Urinary bladder (tissue), 4 donors: ENCODE data around the gene THRB. TPM values are rescaled to one million over a fixed set of nuclear protein-coding genes. Genes with fewer than 3 reads are reported as not detected.

Source experiments
- DNase-seq: peaks from one replicate; pipeline ENCODE4 v3.0.0-alpha.2; 2015; ENCODE audit errors: extremely low spot score
- H3K27ac ChIP-seq: one replicate; pipeline ENCODE4 v1.5.1; 2013; ENCODE audit warnings: low read depth, mild to moderate bottlenecking, moderate library complexity
- H3K36me3 ChIP-seq: one replicate; pipeline ENCODE4 v1.6.1; 2013; ENCODE audit warnings: mild to moderate bottlenecking, moderate library complexity; ENCODE audit not compliant: insufficient read depth
- H3K4me1 ChIP-seq: one replicate; pipeline ENCODE4 v1.6.1; 2013; ENCODE audit warnings: mild to moderate bottlenecking, moderate library complexity; ENCODE audit not compliant: insufficient read depth
- H3K4me3 ChIP-seq: one replicate; pipeline ENCODE4 v1.5.1; 2013; ENCODE audit warnings: low read depth, low read length
- WGBS: extraction: QIAGEN DNeasy Blood & Tissue Kit; methylation state at CpG from one replicate; pipeline ENCODE4 v1.1.7; 2013; 5-methylcytosine and 5-hydroxymethylcytosine counted together
- polyA plus RNA-seq: library from polyadenylated mRNA; stranded (reverse); fragments of 200-250 nt; gene quantifications from one replicate; pipeline ENCODE4 v1.2.3, GENCODE V29; 2013
- total RNA-seq: library from RNA; depleted of rRNA; stranded (reverse); fragments of >200 nt; gene quantifications from one replicate; pipeline ENCODE4 v1.2.3, GENCODE V29; 2014
- donor health status: healthy with polysubstance abuse.
- donor health status: healthy.

THRB gene
- total and polyA plus RNA-seq, 2 donors = 8.3 to 14.8 TPM

DNA sequence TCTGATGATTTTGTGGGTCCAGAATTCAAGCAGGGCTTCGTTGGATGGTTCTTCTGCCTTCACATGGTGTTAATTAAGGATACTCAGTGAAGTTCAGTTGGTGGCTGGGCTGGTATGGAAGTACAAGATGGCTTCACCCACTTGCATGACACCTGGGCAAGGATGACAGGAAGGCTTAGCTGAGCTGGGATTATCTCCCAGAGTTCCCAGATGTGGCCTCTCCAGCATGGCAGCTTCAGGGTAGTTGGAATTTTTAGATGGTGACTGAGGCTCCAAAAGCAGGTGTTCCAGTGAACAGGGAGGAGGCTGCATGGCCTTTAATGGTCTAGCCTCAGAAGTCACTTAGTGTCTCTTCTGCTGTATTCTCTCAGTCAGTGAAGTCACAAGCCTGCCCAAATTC is 135.5 kb downstream of the THRB start:
- WGBS = 93% methylated on average over 1 of the region's 1 CpG
- H3K4me1 ChIP-seq = no peaks in the 10 kb centered on the region
- H3K4me3 ChIP-seq = no peak overlapping the region
- no peaks in the 10 kb centered on the region for H3K36me3 ChIP-seq
- no peak overlapping the region for H3K27ac ChIP-seq
- DNase-seq = no peak

DNA sequence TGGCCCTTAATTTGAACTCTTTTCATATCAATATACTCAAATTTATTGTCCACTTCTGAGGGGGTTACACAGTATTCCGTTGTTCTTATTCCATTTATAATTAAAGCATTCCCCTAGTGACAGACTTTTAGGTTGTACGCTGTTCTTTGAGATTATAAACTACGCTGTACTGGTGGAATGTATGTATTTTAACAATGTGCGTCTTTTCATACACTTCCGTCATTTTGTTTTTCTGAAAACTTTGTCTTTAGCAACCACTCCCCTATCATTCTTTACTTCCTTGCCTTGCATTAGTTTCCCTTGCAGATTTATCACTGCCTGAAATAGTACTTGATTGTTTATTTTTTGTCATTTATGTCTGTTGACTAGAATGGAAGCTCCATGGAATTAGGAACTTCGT is 137.0 kb downstream of the THRB start:
- 87% methylated on average over 6 of the region's 6 CpGs for WGBS

DNA sequence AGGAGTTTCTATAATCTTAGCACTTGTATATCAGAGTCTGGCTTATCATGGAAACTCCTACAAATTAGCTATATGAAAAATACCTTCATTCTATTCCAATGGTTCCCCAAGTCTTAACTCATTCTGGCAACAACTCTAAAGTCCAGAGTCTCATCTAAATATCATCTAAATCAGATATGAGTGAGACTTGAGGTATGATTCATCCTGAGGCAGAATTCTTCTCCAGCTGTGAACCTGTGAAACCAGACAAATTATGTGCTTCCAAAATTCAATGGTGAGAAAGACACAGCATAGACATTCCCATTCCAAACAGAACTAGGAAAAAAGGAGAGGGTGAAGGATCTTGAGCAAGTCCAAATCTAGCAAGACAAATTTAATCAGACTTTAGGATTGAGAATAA is 138.8 kb downstream of the THRB start:
- Histone ChIP-seq H3K36me3 (no peaks in the 10 kb centered on the region), H3K27ac (no peak overlapping the region), H3K4me1 (peaks cover 4% of the 10 kb centered on the region), H3K4me3 (no peak overlapping the region)
- DNase-seq = no peak

More for the DNA sequence above, 137.0 kb downstream of the THRB start:
- Histone ChIP-seq H3K4me3 (no peak overlapping the region), H3K4me1 (no peaks in the 10 kb centered on the region), H3K36me3 (no peaks in the 10 kb centered on the region), H3K27ac (no peak overlapping the region)
- no peak for DNase-seq

DNA sequence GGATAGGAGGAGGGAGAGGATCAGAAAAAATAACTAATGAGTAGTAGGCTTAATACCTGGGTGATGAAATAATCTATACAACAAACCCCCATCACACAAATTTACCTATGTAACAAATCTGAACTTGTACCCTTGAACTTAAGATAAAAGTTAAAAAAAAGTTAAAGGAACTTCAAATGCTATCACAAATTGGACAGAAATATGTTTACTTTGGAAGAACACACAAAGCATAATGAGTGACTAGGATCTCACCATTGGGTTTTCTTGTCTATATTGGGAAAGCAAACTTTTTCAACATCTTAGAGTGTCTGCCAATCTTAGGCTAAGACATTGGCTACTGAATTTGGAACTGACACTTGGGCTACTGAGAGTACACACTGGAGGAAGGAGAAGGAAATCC is 140.4 kb downstream of the THRB start:
- peaks cover 4% of the 10 kb centered on the region for H3K4me1 ChIP-seq
- no peak for DNase-seq
- no peak overlapping the region for H3K4me3 ChIP-seq
- H3K36me3 ChIP-seq = no peaks in the 10 kb centered on the region
- H3K27ac ChIP-seq = no peak overlapping the region

DNA sequence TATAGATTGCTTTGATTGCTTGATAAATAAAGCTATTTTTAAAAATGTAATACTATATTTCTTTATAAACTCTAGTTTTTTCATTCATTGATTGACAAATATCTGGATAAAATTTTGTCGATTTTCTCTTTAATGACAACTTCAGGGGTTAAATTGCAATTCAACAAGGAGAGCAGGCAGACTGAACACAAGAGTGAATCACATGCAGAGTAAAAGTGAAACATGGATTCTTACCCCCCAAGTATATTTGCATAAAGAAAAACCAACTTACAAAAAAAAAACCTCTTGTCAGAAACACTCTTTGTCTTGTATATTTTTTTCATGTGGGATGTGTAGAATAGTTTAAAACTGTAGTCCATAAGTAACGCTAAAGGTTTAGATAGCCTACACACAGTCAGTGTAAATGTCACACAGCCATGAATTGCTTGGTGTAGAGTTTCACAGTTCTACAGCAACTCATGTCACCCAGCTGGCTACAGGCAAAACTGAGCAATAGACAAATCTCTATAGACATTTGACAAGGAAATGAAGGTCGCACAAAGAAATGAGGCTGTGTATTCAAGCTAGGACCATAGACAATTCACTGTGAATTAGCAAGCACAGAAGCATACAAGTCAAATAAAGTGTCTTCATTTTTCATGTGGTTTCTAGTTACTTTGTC is 141.6 kb downstream of the THRB start:
- Histone ChIP-seq H3K4me3 (no peak overlapping the region), H3K36me3 (no peaks in the 10 kb centered on the region), H3K27ac (no peak overlapping the region), H3K4me1 (peaks cover 4% of the 10 kb centered on the region)
- WGBS = 84% methylated on average over 3 of the region's 3 CpGs
- no peak for DNase-seq

DNA sequence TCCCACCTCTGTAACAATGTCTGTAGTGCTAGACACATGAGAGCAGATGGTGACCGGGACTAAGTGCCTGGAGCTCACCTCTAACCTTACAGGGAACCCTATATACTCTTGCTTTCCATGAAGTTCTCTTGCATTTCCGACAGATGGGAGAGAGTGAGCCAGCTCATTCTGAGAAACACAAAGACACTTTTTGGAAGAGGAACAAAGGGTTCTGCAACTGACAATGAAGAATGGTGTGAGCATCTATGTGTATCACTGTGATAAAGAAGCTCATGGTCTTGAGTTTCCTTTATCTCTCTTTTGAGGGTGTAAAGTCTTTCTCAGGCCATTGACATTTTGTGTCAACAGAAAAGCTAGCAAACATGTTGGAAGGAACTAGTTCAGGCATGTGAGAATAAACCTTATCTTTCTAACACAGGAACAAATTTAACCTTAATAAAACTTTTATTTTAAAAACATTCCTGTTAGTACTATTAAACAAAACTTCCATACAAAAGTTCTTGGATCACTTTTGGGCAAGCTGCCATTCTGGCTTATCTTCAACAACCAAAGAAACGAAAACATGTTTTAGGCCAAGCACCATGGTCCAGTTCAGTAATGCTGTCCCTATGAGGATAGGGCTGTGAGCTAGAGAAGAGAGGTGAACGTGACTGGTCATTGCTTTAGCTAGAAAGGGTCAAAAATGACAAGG is 142.7 kb downstream of the THRB start:
- WGBS = 29% methylated on average over 4 of the region's 4 CpGs
- peak; percentile 45 for DNase-seq
- Histone ChIP-seq H3K27ac (no peak overlapping the region), H3K36me3 (no peaks in the 10 kb centered on the region), H3K4me3 (no peak overlapping the region), H3K4me1 (peaks cover 4% of the 10 kb centered on the region)

DNA sequence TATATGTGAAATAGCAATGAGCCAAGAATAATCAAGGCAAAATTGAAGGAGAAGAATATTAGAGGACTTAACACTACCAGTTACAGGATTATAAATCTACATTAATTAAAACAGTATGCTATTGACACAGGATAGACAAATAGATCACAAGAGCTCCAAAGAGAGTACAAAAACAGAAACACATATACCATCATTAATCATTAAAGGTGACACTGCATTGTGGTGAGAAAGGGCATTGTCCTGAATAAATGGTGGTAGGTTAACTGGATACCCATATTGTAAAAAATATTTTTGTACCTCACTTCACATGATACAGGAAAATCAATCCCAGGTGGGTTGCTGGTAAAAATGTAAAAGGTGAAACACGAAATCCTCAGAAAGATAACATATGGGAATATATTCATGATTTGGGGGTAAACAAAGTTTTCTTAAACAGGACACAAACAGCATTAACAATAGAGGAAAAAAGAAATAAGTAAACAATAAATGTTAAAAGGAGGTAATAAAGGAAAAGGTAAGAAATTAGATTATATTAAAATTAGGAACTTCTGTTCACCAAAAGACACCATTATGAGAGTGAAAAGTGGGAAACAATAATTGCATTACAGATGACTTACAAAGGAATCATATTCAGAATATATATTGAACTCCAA is 145.2 kb downstream of the THRB start:
- 98% methylated on average over 1 of the region's 1 CpG for WGBS

DNA sequence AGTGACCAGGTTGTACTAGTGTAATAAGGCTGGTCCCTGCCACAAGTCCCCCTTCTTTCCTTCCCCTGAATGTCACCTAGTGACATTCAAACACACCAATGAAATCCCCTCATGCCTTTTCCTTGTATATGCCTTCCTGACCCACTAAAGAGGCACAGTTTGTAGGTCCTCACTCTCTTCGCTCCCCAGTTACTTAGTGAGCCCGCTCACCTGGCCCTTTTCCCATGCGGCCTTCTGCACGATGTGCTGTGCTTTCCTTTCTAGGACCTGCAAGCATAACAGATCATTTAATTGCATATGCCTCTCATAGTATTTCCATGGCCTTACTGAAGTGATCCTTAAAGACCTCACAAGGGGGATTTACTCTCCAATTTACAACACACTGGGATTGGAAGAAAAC is 146.3 kb downstream of the THRB start:
- Histone ChIP-seq H3K4me1 (peaks cover 4% of the 10 kb centered on the region), H3K27ac (no peak overlapping the region), H3K4me3 (no peak overlapping the region), H3K36me3 (no peaks in the 10 kb centered on the region)
- DNase-seq = no peak
- 96% methylated on average over 4 of the region's 4 CpGs for WGBS

More for the DNA sequence above, 145.2 kb downstream of the THRB start:
- Histone ChIP-seq H3K36me3 (no peaks in the 10 kb centered on the region), H3K4me3 (no peak overlapping the region), H3K4me1 (peaks cover 4% of the 10 kb centered on the region), H3K27ac (no peak overlapping the region)
- no peak for DNase-seq

DNA sequence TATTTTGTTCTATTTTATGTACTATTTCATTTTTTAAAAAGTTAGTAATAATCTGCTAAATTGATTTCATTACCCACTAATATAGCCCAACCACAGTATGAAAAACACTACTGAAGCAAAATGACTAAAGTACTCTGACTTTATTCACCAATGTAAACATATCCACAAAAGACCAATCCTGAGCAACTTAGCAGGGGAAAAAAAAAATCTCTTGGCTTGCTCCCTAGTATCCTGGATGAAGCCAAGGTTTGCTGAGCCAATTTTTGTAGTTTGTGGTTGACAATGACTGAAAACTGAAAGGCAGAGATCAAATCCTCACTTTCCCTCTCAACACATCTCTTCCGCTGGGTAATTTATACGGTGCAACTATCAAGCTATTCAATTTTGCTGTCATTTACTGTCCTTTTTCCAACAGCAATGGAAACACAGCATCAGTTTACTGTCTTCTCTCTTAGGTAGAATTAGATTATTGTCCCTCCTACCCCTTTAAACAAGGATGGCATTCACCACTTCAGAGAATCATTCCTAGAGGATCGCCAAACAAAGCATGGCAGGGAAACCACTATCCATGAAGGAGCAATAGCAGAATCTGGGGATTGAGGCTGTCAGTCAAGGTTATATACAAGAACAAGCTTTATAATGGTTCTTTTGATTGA is 149.7 kb downstream of the THRB start:
- DNase-seq = no peak
- Histone ChIP-seq H3K4me1 (no peaks in the 10 kb centered on the region), H3K4me3 (no peak overlapping the region), H3K36me3 (no peaks in the 10 kb centered on the region), H3K27ac (no peak overlapping the region)
- WGBS = 43% methylated on average over 3 of the region's 3 CpGs

DNA sequence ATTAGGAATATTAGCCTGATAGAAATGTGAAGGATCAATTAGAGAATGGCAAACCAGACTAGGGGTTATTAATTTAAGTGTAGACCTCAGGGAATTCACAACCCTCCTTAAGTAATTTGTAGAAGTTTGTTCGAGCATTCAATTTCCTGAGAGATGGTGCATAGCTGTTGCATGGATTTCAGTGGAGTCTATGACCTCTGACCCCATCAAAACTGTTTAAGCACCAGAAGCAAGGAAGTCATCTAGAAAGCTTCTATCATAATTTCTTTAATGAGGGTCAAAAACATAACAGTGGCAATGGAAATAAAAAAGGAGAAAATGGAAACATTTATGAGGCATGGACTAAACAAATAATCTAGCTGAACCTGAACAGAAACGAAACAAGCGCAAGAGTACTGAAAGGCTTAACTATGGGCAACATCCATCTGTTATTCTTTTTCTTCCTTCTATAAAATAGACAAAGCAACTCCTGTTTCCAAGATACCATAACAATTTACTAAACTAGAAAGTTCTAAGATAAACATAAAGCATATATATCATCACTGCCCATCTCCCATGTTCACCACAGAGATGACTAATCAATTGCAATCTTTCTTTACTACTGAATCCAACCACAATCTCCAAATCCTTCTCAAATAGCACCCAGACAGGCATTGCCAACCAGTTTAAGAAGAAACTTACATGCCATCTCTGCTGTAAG is 151.4 kb downstream of the THRB start:
- no peak overlapping the region for H3K27ac ChIP-seq
- H3K36me3 ChIP-seq = no peaks in the 10 kb centered on the region
- DNase-seq = no peak
- no peak overlapping the region for H3K4me3 ChIP-seq
- 85% methylated on average over 3 of the region's 3 CpGs for WGBS
- H3K4me1 ChIP-seq = no peaks in the 10 kb centered on the region

DNA sequence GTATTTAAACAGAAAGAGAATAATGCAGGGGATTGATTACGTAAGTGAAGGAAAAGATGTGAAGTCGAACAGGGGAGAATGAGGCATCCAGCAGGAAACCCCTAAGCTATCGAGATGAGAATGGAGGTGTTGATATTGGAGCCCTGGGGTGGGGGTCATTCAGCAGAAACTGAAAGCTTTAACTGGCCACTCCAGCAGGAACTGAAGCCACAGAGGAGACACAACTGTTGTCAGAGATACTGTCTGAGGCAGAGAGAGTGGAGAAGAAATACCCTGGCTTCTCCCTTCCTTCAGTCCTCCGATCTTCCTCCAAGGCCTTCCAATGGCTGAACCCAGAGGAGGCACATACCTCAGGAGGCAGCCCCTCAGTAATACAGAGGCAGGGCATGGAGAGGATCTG is 152.4 kb downstream of the THRB start:
- Histone ChIP-seq H3K27ac (no peak overlapping the region), H3K4me3 (no peak overlapping the region), H3K4me1 (no peaks in the 10 kb centered on the region), H3K36me3 (no peaks in the 10 kb centered on the region)
- WGBS = 97% methylated on average over 4 of the region's 4 CpGs
- no peak for DNase-seq

DNA sequence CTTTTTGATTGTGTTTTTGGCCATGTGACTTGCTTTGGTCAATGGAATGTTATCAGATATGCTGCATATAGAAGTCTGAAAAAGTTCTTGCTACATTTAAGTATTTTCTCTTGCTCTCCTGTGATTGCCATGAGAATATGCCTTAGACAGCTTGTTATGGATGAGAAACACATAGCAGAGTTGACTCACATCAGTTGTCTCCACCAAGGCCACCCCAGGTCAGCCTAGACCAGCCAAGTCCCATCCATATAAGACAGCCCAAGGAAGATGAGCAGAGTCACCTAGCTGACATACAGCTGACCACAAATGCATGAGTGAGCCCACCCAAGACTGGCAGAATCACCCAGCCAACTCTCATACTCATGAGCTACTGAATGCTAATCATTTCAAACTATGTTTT is 153.0 kb downstream of the THRB start:
- Histone ChIP-seq H3K27ac (no peak overlapping the region), H3K36me3 (no peaks in the 10 kb centered on the region), H3K4me3 (no peak overlapping the region), H3K4me1 (no peaks in the 10 kb centered on the region)
- no peak for DNase-seq

DNA sequence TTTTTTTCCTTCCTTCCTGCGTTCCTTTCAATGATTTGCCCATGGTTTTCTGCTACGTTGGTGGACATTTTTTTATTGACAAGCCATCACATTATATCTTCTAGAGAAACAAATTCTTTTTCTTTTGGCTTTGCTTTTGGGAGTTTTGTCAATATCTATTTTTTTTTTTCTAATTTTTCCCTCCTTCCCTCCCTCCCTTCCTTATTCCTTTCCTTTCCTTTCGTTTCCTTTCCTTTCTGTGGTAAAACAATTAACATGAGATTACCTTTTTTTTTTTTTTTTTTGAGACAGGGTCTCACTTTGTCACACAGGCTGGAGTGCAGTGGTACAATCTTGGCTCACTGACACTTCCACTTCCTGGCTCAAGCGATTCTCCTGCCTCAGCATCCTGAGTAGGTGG is 153.7 kb downstream of the THRB start:
- no peak overlapping the region for H3K4me3 ChIP-seq
- DNase-seq = no peak
- H3K36me3 ChIP-seq = no peaks in the 10 kb centered on the region
- H3K4me1 ChIP-seq = no peaks in the 10 kb centered on the region
- no peak overlapping the region for H3K27ac ChIP-seq
- WGBS = 85% methylated on average over 4 of the region's 4 CpGs
